ENCODE measurements around the gene CAPN5.

DNA sequence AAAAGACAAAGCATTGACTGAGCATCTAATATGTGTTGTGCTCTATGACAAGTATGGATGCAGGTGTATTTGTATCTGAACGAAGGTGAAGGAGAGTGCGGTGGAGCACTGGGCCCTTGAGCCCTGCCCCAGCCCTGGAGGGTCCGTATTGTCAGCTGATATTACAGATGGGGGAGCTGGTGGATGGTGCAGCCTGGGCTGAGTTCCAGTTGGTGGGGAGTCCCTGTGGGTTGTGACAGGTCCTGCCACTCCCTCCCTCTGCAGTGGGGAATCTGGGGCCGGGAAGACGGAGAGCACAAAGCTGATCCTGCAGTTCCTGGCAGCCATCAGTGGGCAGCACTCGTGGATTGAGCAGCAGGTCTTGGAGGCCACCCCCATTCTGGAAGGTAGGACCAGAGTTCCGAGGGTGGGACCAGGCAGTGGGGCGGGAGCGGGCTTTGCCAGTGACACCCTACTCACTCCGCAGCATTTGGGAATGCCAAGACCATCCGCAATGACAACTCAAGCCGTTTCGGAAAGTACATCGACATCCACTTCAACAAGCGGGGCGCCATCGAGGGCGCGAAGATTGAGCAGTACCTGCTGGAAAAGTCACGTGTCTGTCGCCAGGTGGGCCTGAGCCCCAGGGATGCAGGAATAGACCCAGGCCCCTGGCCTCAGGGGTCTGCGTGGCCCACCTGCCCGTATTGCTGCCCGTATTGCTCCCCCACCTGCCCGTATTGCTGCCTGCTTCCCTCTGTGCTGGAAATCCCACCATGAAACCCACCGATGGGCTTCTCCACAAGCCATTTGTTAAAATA, 89.8 kb downstream of the CAPN5 start:
- TF ChIP-seq RNF2 (IDR thresholded peaks at IDR 0.05; ENCODE audit: borderline replicate concordance, low read depth, low read length, missing control alignments, poor library complexity, severe bottlenecking) (no peak), EP300 (IDR thresholded peaks at IDR 0.05; ENCODE audit: borderline replicate concordance in 1 of 2, low read depth in 2 of 2, low read length in 2 of 2) (no peak), SAP30 (IDR thresholded peaks at IDR 0.05; ENCODE audit: insufficient read depth, insufficient replicate concordance, low read length) (no peak), TCF12 (IDR thresholded peaks at IDR 0.05; ENCODE audit: low read depth, low read length) (no peak), SIN3A (conservative IDR thresholded peaks at IDR 0.05 in 1 of 2, IDR thresholded peaks at IDR 0.05 in 1 of 2; ENCODE audit: low read depth in 1 of 2, low read length in 2 of 2) (no peak), CEBPB (IDR thresholded peaks at IDR 0.05; ENCODE audit: low read depth, low read length) (no peak), MAFK (IDR thresholded peaks at IDR 0.05; ENCODE audit: low read depth, low read length) (no peak), RAD21 (IDR thresholded peaks at IDR 0.05 in 1 of 2, conservative IDR thresholded peaks at IDR 0.05 in 1 of 2; ENCODE audit: low read depth in 2 of 2, low read length in 2 of 2) (no peak), RFX5 (IDR thresholded peaks at IDR 0.05; ENCODE audit: borderline replicate concordance, low read depth, low read length) (no peak)
- TF ChIP-seq, protein P1, sequence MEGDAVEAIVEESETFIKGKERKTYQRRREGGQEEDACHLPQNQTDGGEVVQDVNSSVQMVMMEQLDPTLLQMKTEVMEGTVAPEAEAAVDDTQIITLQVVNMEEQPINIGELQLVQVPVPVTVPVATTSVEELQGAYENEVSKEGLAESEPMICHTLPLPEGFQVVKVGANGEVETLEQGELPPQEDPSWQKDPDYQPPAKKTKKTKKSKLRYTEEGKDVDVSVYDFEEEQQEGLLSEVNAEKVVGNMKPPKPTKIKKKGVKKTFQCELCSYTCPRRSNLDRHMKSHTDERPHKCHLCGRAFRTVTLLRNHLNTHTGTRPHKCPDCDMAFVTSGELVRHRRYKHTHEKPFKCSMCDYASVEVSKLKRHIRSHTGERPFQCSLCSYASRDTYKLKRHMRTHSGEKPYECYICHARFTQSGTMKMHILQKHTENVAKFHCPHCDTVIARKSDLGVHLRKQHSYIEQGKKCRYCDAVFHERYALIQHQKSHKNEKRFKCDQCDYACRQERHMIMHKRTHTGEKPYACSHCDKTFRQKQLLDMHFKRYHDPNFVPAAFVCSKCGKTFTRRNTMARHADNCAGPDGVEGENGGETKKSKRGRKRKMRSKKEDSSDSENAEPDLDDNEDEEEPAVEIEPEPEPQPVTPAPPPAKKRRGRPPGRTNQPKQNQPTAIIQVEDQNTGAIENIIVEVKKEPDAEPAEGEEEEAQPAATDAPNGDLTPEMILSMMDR (IDR thresholded peaks at IDR 0.05; ENCODE audit: control extremely low read depth in 1 of 3, insufficient read depth in 1 of 3, low read depth in 1 of 3, low read length in 3 of 3) = no peak
